IMR-90 (cell line): ENCODE measurements around the gene RPS3. TPM values are rescaled to one million over a fixed set of nuclear protein-coding genes. Genes with fewer than 3 reads are reported as not detected.
A peak's percentile ranks its signal among the peaks of the same experiment; 100 is the strongest.

ENCODE experiments used
- ATAC-seq: fragments of 200-7000 bp; cut with Tn5 transposase; 2 replicates; pipeline ENCODE4 v1.9.1; 2020; ENCODE audit warnings: low read depth, mild to moderate bottlenecking, moderate library complexity
- BruUV-seq: library from RNA; stranded (reverse); fragments of 400-500 nt; replicated peaks from 2 replicates; lab custom pipeline; 2021; lab: Mats Ljungman, UMichigan
- CTCF ChIA-PET: fragments of 300-600 bp; formaldehyde crosslinking; extraction: SDS; loops from one replicate; lab custom pipeline; 2021; ENCODE audit warnings: antibody characterized with exemption; lab: Yijun Ruan, JAX
- POLR2A ChIA-PET: fragments of 300-600 bp; sonication (Branson Sonifier 250); formaldehyde crosslinking; loops from one replicate; lab custom pipeline; 2022; ENCODE audit warnings: antibody characterized with exemption; ENCODE audit not compliant: unreplicated experiment; lab: Charles Lee
- DNase-seq: peaks from one replicate; pipeline ENCODE4 v3.0.0; 2013
- H2AFZ ChIP-seq: replicated peaks from 2 replicates; pipeline ENCODE3; 2013; ENCODE audit warnings: low read length, mild to moderate bottlenecking; ENCODE audit not compliant: poor library complexity
- H2AK5ac ChIP-seq: 2 replicates; pipeline ENCODE4 v1.6.1; 2013; ENCODE audit warnings: low read depth, low read length, inconsistent platforms
- H2AK9ac ChIP-seq: replicated peaks from 2 replicates; pipeline ENCODE3; 2013; ENCODE audit warnings: mild to moderate bottlenecking, low read depth, low read length, moderate library complexity; ENCODE audit not compliant: poor library complexity
- H2BK120ac ChIP-seq: 2 replicates; pipeline ENCODE4 v1.6.1; 2013; ENCODE audit warnings: low read depth, low read length, inconsistent platforms
- H2BK15ac ChIP-seq: 3 replicates; pipeline ENCODE4 v1.6.1; 2013; ENCODE audit warnings: low read depth, low read length, inconsistent platforms
- H2BK20ac ChIP-seq: 2 replicates; pipeline ENCODE4 v1.6.1; 2013; ENCODE audit warnings: low read depth, mild to moderate bottlenecking, inconsistent platforms, low read length, moderate library complexity
- H2BK5ac ChIP-seq: 2 replicates; pipeline ENCODE4 v1.6.1; 2013; ENCODE audit warnings: mild to moderate bottlenecking, low read depth, low read length, inconsistent platforms; ENCODE audit not compliant: poor library complexity, severe bottlenecking
- H3K14ac ChIP-seq: replicated peaks from 2 replicates; pipeline ENCODE4 v1.6.1; 2013; ENCODE audit warnings: low read depth, low read length, inconsistent platforms
- H3K18ac ChIP-seq: 2 replicates; pipeline ENCODE4 v1.6.1; 2013; ENCODE audit warnings: low read depth, low read length, control low read depth
- H3K23ac ChIP-seq: 2 replicates; pipeline ENCODE4 v1.6.1; 2013; ENCODE audit warnings: low read depth, low read length, inconsistent platforms
- H3K27ac ChIP-seq: 2 replicates; pipeline ENCODE4 v1.5.1; 2013; ENCODE audit warnings: mild to moderate bottlenecking, control low read depth, low read length; ENCODE audit not compliant: insufficient read depth
- H3K27me3 ChIP-seq: 2 replicates; pipeline ENCODE4 v1.6.1; 2013; ENCODE audit warnings: low read length; ENCODE audit not compliant: control insufficient read depth, insufficient read depth
- H3K36me3 ChIP-seq: 2 replicates; pipeline ENCODE4 v1.6.1; 2013; ENCODE audit warnings: low read length, mixed read lengths; ENCODE audit not compliant: control insufficient read depth, insufficient read depth
- H3K4ac ChIP-seq: 2 replicates; pipeline ENCODE4 v1.6.1; 2013; ENCODE audit warnings: low read depth, low read length, inconsistent platforms
- H3K4me1 ChIP-seq: 2 replicates; pipeline ENCODE4 v1.6.1; 2013; ENCODE audit warnings: low read length, mixed read lengths; ENCODE audit not compliant: control insufficient read depth, insufficient read depth
- H3K4me2 ChIP-seq: 2 replicates; pipeline ENCODE4 v1.6.1; 2013; ENCODE audit warnings: low read depth, mild to moderate bottlenecking, control low read depth, low read length, moderate library complexity
- H3K4me3 ChIP-seq: 2 replicates; pipeline ENCODE4 v1.5.1; 2013; ENCODE audit warnings: low read depth, mild to moderate bottlenecking, control low read depth, low read length, moderate library complexity; ENCODE audit not compliant: insufficient read depth
- H3K56ac ChIP-seq: 2 replicates; pipeline ENCODE4 v1.6.1; 2013; ENCODE audit warnings: low read length, inconsistent platforms; ENCODE audit not compliant: insufficient read depth; ENCODE audit errors: extremely low read depth
- H3K79me1 ChIP-seq, 2 experiments: 2 replicates each; pipeline ENCODE4 v1.6.1; 2013; ENCODE audit warnings: low read length in 2 of 2, inconsistent platforms in 1 of 2, low read depth in 1 of 2
- H3K9ac ChIP-seq: 2 replicates; pipeline ENCODE4 v1.6.1; 2013; ENCODE audit warnings: low read depth, low read length, control low read depth
- H3K9me1 ChIP-seq: 2 replicates; pipeline ENCODE4 v1.6.1; 2013; ENCODE audit warnings: low read length, inconsistent platforms; ENCODE audit not compliant: insufficient read depth
- H3K9me3 ChIP-seq: 2 replicates; pipeline ENCODE4 v1.6.1; 2013; ENCODE audit warnings: low read length; ENCODE audit not compliant: control insufficient read depth, insufficient read depth
- H4K20me1 ChIP-seq: 2 replicates; pipeline ENCODE4 v1.6.1; 2013; ENCODE audit warnings: low read length, inconsistent platforms; ENCODE audit not compliant: insufficient read depth
- H4K5ac ChIP-seq: 2 replicates; pipeline ENCODE4 v1.6.1; 2013; ENCODE audit warnings: mild to moderate bottlenecking, low read depth, low read length, control low read depth
- H4K8ac ChIP-seq, 2 experiments: 2 replicates each; pipeline ENCODE4 v1.6.1; 2013; ENCODE audit warnings: low read depth in 2 of 2, low read length in 2 of 2, control low read depth in 1 of 2, inconsistent platforms in 1 of 2
- H4K91ac ChIP-seq: 2 replicates; pipeline ENCODE4 v1.6.1; 2013; ENCODE audit warnings: low read depth, low read length, inconsistent platforms; ENCODE audit not compliant: insufficient read depth
- BHLHE40 ChIP-seq: fragments of 150-350 bp; IDR thresholded peaks from 2 replicates; pipeline ENCODE4 v1.6.1; 2016; ENCODE audit warnings: mild to moderate bottlenecking, low read depth, low read length
- CEBPB ChIP-seq: IDR thresholded peaks from 2 replicates; pipeline ENCODE4 v1.6.1; 2012; ENCODE audit warnings: low read depth, low read length, improper control_type of control experiment
- CHD1 ChIP-seq: IDR thresholded peaks from 2 replicates; pipeline ENCODE4 v1.6.1; 2012; ENCODE audit warnings: low read depth, low read length, improper control_type of control experiment
- FOS ChIP-seq: fragments of 150-350 bp; IDR thresholded peaks from 2 replicates; pipeline ENCODE4 v1.6.1; 2016; ENCODE audit warnings: low read depth, low read length
- MAFK ChIP-seq: IDR thresholded peaks from 2 replicates; pipeline ENCODE4 v1.6.1; 2012; ENCODE audit warnings: low read depth, low read length, improper control_type of control experiment
- MAZ ChIP-seq: IDR thresholded peaks from 2 replicates; pipeline ENCODE4 v1.6.1; 2012; ENCODE audit warnings: low read depth, mild to moderate bottlenecking, low read length, improper control_type of control experiment, moderate library complexity, borderline replicate concordance
- MXI1 ChIP-seq: IDR thresholded peaks from 2 replicates; pipeline ENCODE4 v1.6.1; 2012; ENCODE audit warnings: low read depth, mild to moderate bottlenecking, low read length, moderate library complexity, borderline replicate concordance
- NFE2L2 ChIP-seq: fragments of 150-350 bp; IDR thresholded peaks from 2 replicates; pipeline ENCODE4 v1.6.1; 2016; ENCODE audit warnings: low read depth, mild to moderate bottlenecking, low read length
- POLR2A ChIP-seq: IDR thresholded peaks from 2 replicates; pipeline ENCODE4 v1.6.1; 2012; ENCODE audit warnings: mild to moderate bottlenecking, low read depth, low read length
- RAD21 ChIP-seq: IDR thresholded peaks from 2 replicates; pipeline ENCODE4 v1.6.1; 2012; ENCODE audit warnings: low read length, improper control_type of control experiment
- RCOR1 ChIP-seq: IDR thresholded peaks from 2 replicates; pipeline ENCODE4 v1.6.1; 2012; ENCODE audit warnings: mild to moderate bottlenecking, low read length, improper control_type of control experiment; ENCODE audit not compliant: insufficient replicate concordance
- RFX5 ChIP-seq: IDR thresholded peaks from 2 replicates; pipeline ENCODE4 v1.8.0; 2012; ENCODE audit warnings: low read depth, mild to moderate bottlenecking, low read length, moderate library complexity
- SMC3 ChIP-seq: fragments of 150-350 bp; IDR thresholded peaks from 2 replicates; pipeline ENCODE4 v1.6.1; 2016; ENCODE audit warnings: low read depth, mild to moderate bottlenecking, antibody characterized with exemption, low read length, moderate library complexity
- WGBS, 2 experiments: methylation state at CpG; one replicate each; pipeline versions ENCODE4 v1.1.5 to v1.1.7; 2013; ENCODE audit warnings: missing lambda C conversion rate in 2 of 2; ENCODE audit not compliant: insufficient read length in 1 of 2; ENCODE audit errors: extremely low coverage in 2 of 2; 5-methylcytosine and 5-hydroxymethylcytosine counted together
- dilution Hi-C: fragments of 300-500 bp; cut with HindIII; formaldehyde crosslinking; loops from one replicate; pipeline ENCODE4 v1.14.3; 2018; ENCODE audit warnings: low sequenced_read_pairs; ENCODE audit not compliant: unreplicated experiment
- in situ Hi-C: fragments of 300-500 bp; cut with MboI; formaldehyde crosslinking; loops from 3 replicates; pipeline ENCODE4 v1.14.3; 2019; ENCODE audit warnings: low sequenced_read_pairs, inconsistent platforms, mixed read lengths
- intact Hi-C: fragments of 100-400 bp; cut with micrococcal nuclease; formaldehyde crosslinking; loops from 2 replicates; pipeline ENCODE4 v1.10.0; 2022
- polyA plus RNA-seq, 3 experiments: library from polyadenylated mRNA; depleted of rRNA; stranded (reverse); fragments of >200 nt; gene quantifications; 2 replicates each; pipeline ENCODE4 v1.2.3, GENCODE V29; 2012; ENCODE audit warnings: low replicate concordance in 1 of 3
- total RNA-seq: library from RNA; depleted of rRNA; stranded (reverse); fragments of >200 nt; gene quantifications from 2 replicates; pipeline ENCODE4 v1.2.3, GENCODE V29; 2012
- TF ChIP-seq, protein P1 (sequence below): fragments of 150-350 bp; IDR thresholded peaks from 2 replicates; pipeline ENCODE4 v1.6.1; 2017; ENCODE audit warnings: mild to moderate bottlenecking, antibody characterized with exemption, low read length, low read depth
- TF ChIP-seq, protein P2 (sequence below): conservative IDR thresholded peaks from 2 replicates; pipeline ENCODE4 v1.5.1; 2012; ENCODE audit warnings: mild to moderate bottlenecking, low read depth, low read length, improper control_type of control experiment
- TF ChIP-seq, protein P3 (sequence below): fragments of 150-350 bp; IDR thresholded peaks from 2 replicates; pipeline ENCODE4 v1.6.1; 2016; ENCODE audit warnings: low read depth, mild to moderate bottlenecking, low read length, moderate library complexity, borderline replicate concordance

The RPS3 gene
- total and polyA plus RNA-seq, 2 of the 4 experiments (the other 2 are of a cell fraction): 2,360 to 2,477 TPM

DNA sequence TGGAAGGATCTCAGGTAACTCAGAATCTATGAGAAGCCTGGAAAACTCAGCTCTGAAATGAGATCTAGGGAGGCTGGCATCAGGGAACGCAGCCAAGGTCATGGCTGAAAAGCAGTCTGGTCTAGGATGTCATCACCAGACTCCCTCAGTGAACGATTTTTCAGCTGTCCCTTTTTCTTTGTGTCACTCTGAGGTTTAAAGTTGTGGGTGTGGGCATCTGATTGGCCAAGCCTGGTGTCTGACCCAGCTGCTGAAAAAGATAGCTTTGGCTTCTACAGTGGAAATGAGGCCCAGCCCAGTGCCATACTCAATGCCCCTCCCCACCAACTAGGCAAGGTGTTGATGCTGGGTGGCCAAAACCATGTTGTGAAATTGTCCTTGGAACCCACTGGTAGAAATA lies 14.5 kb downstream of the RPS3 start:
- intact Hi-C loops (no loop called here), dilution Hi-C loops (no loop called here), in situ Hi-C loops (no loop called here)
- Histone ChIP-seq H2BK15ac (no peak overlapping the region), H4K5ac (no peak overlapping the region), H3K9ac (no peak overlapping the region), H2BK20ac (no peak overlapping the region), H3K4me1 (peaks cover 9% of the 10 kb centered on the region), H3K79me1 (peaks cover 9 to 40% of the 10 kb centered on the region in 2 experiments; a peak in 3 of 4 replicates), H3K56ac (no peak overlapping the region), H3K18ac (no peak overlapping the region), H4K20me1 (peaks cover 11% of the 10 kb centered on the region), H3K27ac (no peak overlapping the region), H4K91ac (no peak overlapping the region), H2BK120ac (no peak overlapping the region), H3K4me3 (no peak overlapping the region), H3K23ac (no peak overlapping the region), H3K14ac (no peak overlapping the region; the same call in 1 of the 2 replicates), H3K9me1 (peaks cover 11% of the 10 kb centered on the region; the same call in 1 of the 2 replicates), H2AK9ac (no peak overlapping the region), H3K4me2 (no peak overlapping the region), H3K27me3 (no peaks in the 10 kb centered on the region), H2BK5ac (no peak overlapping the region), H2AK5ac (no peak overlapping the region), H4K8ac (0 out of 4 replicates have a peak overlapping the region, but pooled peaks of 1 of the 2 experiments have one; percentile 3), H3K4ac (no peak overlapping the region), H2AFZ (no peak overlapping the region), H3K9me3 (no peaks in the 10 kb centered on the region), H3K36me3 (peaks cover 33% of the 10 kb centered on the region)
- WGBS, 2 experiments: no CpG with 5 or more reads among the region's 2 CpGs
- ATAC-seq (no peak), DNase-seq (no peak)
- no peak for TF ChIP-seq POLR2A
- no peak for TF ChIP-seq RCOR1
- TF ChIP-seq, protein P1, sequence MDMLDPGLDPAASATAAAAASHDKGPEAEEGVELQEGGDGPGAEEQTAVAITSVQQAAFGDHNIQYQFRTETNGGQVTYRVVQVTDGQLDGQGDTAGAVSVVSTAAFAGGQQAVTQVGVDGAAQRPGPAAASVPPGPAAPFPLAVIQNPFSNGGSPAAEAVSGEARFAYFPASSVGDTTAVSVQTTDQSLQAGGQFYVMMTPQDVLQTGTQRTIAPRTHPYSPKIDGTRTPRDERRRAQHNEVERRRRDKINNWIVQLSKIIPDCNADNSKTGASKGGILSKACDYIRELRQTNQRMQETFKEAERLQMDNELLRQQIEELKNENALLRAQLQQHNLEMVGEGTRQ: no peak
- no peak for TF ChIP-seq RFX5
- no peak for TF ChIP-seq MXI1
- no peak for TF ChIP-seq MAFK
- TF ChIP-seq CEBPB: no peak
- no peak for TF ChIP-seq CHD1
- no peak for TF ChIP-seq NFE2L2
- TF ChIP-seq, protein P2, sequence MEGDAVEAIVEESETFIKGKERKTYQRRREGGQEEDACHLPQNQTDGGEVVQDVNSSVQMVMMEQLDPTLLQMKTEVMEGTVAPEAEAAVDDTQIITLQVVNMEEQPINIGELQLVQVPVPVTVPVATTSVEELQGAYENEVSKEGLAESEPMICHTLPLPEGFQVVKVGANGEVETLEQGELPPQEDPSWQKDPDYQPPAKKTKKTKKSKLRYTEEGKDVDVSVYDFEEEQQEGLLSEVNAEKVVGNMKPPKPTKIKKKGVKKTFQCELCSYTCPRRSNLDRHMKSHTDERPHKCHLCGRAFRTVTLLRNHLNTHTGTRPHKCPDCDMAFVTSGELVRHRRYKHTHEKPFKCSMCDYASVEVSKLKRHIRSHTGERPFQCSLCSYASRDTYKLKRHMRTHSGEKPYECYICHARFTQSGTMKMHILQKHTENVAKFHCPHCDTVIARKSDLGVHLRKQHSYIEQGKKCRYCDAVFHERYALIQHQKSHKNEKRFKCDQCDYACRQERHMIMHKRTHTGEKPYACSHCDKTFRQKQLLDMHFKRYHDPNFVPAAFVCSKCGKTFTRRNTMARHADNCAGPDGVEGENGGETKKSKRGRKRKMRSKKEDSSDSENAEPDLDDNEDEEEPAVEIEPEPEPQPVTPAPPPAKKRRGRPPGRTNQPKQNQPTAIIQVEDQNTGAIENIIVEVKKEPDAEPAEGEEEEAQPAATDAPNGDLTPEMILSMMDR: no peak
- TF ChIP-seq FOS: no peak
- no peak for TF ChIP-seq BHLHE40
- no peak for TF ChIP-seq MAZ
- TF ChIP-seq SMC3: no peak
- TF ChIP-seq, protein P3, sequence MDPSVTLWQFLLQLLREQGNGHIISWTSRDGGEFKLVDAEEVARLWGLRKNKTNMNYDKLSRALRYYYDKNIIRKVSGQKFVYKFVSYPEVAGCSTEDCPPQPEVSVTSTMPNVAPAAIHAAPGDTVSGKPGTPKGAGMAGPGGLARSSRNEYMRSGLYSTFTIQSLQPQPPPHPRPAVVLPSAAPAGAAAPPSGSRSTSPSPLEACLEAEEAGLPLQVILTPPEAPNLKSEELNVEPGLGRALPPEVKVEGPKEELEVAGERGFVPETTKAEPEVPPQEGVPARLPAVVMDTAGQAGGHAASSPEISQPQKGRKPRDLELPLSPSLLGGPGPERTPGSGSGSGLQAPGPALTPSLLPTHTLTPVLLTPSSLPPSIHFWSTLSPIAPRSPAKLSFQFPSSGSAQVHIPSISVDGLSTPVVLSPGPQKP: no peak
- no peak for TF ChIP-seq RAD21
- ChIA-PET CTCF (interaction anchor here (0.6 kb wide), 1 partner anchor 121 kb away, joined by 3 read pairs; no protein-coding TSS in a partner anchor), POLR2A (interaction anchor here (0.6 kb wide), 1 partner anchor 96 kb away, joined by 4 read pairs; no protein-coding TSS in a partner anchor)
- BruUV-seq: no TSS peak
